ENCODE results near the gene MGAM2.

Gene MGAM2

GRCh38 chr7:142248166-142249160, 136.9 kb downstream of the MGAM2 start:
- H3K9me3 Mint-ChIP-seq, result no peaks in the 10 kb centered on the region
- no peak overlapping the region for H3K4me3 Mint-ChIP-seq
- H3K27ac Mint-ChIP-seq, result no peak overlapping the region
- no peaks in the 10 kb centered on the region for H3K27me3 Mint-ChIP-seq (ENCODE audit: low read depth)
- H3K4me1 Mint-ChIP-seq (ENCODE audit: low read depth), result no peaks in the 10 kb centered on the region
- no peaks in the 10 kb centered on the region for H3K36me3 Mint-ChIP-seq (ENCODE audit: low read depth)

- H3K27ac Mint-ChIP-seq, result no peak overlapping the region
- no peaks in the 10 kb centered on the region for H3K9me3 Mint-ChIP-seq
- H3K36me3 Mint-ChIP-seq (ENCODE audit: low read depth), result no peaks in the 10 kb centered on the region
- no peak overlapping the region for H3K4me3 Mint-ChIP-seq
- no peaks in the 10 kb centered on the region for H3K27me3 Mint-ChIP-seq (ENCODE audit: low read depth)
- H3K4me1 Mint-ChIP-seq (ENCODE audit: low read depth), result no peaks in the 10 kb centered on the region
Measured at GRCh38 chr7:142249918-142250317, 138.4 kb downstream of the MGAM2 start.

GRCh38 chr7:142250705-142251104, 139.2 kb downstream of the MGAM2 start:
- no peaks in the 10 kb centered on the region for H3K36me3 Mint-ChIP-seq (ENCODE audit: low read depth)
- no peaks in the 10 kb centered on the region for H3K4me1 Mint-ChIP-seq (ENCODE audit: low read depth)
- no peak overlapping the region for H3K4me3 Mint-ChIP-seq
- H3K9me3 Mint-ChIP-seq, result no peaks in the 10 kb centered on the region
- H3K27me3 Mint-ChIP-seq (ENCODE audit: low read depth), result no peaks in the 10 kb centered on the region
- H3K27ac Mint-ChIP-seq, result no peak overlapping the region

GRCh38 chr7:142257958-142258357, 146.4 kb downstream of the MGAM2 start, which contains the start of gene PRSS58:
TSS of gene PRSS58 (minus strand) at chr7:142258058. CDS start at chr7:142257707, 351 bp downstream.
- Mint-ChIP-seq H3K27me3 (ENCODE audit: low read depth) (peaks cover 4% of the 10 kb centered on the region), H3K27ac (no peak within 1 kb of the TSS), H3K4me1 (ENCODE audit: low read depth) (no peaks in the 10 kb centered on the region)

DNA sequence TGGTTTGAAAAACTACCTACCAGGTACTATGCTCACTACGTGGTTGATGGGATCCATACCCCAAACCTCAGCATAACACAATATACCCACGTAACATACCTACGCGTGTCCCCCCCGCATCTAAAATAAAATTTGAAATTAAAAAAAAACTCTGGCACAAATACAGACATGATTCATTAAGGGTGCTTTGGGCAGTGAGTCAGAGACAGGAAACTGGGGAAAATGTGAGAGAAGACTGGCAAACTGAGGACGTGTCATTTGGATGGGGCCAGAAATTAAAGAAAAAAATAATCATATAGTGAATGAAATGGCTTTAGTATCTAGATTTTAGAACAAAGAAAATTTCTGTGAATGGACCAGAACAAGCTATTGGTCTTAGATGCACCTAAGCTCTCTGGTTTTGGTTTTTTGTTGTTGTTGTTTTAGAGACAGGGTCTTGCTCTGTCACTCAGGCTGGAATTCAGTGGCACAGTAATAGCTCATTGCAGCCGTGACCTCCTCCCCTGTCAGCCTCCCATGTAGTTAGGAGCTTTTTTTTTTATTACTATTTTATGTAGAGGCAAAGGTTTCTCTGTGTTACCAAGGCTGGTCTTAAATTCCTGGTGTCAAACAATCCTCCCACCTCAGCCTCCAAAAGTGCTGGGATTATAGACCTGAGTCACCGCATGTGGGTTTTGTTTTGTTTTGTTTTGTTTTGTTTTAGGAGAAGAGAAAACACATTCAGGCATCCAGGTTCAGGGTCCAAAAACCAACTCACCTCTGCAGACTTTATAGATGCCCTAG, 152.3 kb downstream of the MGAM2 start:
- Mint-ChIP-seq H3K36me3 (ENCODE audit: low read depth) (no peaks in the 10 kb centered on the region), H3K27me3 (ENCODE audit: low read depth) (no peaks in the 10 kb centered on the region), H3K4me3 (no peak overlapping the region), H3K9me3 (no peaks in the 10 kb centered on the region), H3K27ac (no peak overlapping the region), H3K4me1 (ENCODE audit: low read depth) (no peaks in the 10 kb centered on the region)

More at GRCh38 chr7:142257958-142258357, 146.4 kb downstream of the MGAM2 start, which contains the start of gene PRSS58:
- H3K9me3 Mint-ChIP-seq, result no peaks in the 10 kb centered on the region
- no peak within 1 kb of the TSS for H3K4me3 Mint-ChIP-seq
- H3K36me3 Mint-ChIP-seq (ENCODE audit: low read depth), result no peaks in the 10 kb centered on the region

Measured in T-helper 1 cell treated with Interleukin-12 subunit alpha and Interleukin-12 subunit beta and Interleukin-4 antibody, amounts not matched to agents 30 μg/mL and 1 μg/mL, for 36 hours (primary cell).